Stomach (tissue), 9 donors: ENCODE data around the gene DPPA5. TPM values are rescaled to one million over a fixed set of nuclear protein-coding genes. Genes with fewer than 3 reads are reported as not detected.

Source experiments
- DNase-seq, 2 donors: peaks; one replicate each; pipeline versions ENCODE4 v3.0.0 to v3.0.0-alpha.2; 2013 to 2019
- H3K27ac ChIP-seq, 5 donors: fragments of 200-600 bp in 4 of 5; sonication (generic) in 4 of 5; one replicate each; pipeline ENCODE4 v1.5.1; 2013 to 2019; ENCODE audit warnings: mild to moderate bottlenecking in 1 of 5, moderate library complexity in 1 of 5
- H3K27me3 ChIP-seq, 3 donors: fragments of 200-600 bp; sonication (generic); one replicate each; pipeline ENCODE4 v1.5.1; 2017 to 2019; ENCODE audit warnings: mixed run types in 1 of 3
- H3K36me3 ChIP-seq, 4 donors: fragments of 200-600 bp; sonication (generic); 1 replicate in 3 of 4; 2 replicates in 1 of 4; pipeline ENCODE4 v1.5.1; 2016 to 2019
- H3K4me1 ChIP-seq, 4 donors: fragments of 200-600 bp; sonication (generic); one replicate each; pipeline ENCODE4 v1.5.1; 2016 to 2019
- H3K4me3 ChIP-seq, 4 donors: fragments of 200-600 bp; sonication (generic) in 3 of 4; one replicate each; pipeline ENCODE4 v1.5.1; 2016 to 2019; ENCODE audit warnings: mild to moderate bottlenecking in 1 of 4
- H3K9me3 ChIP-seq, 4 donors: fragments of 200-600 bp; sonication (generic); one replicate each; pipeline ENCODE4 v1.5.1; 2016 to 2019
- EP300 ChIP-seq: sonication (generic); formaldehyde crosslinking; IDR thresholded peaks from one replicate; pipeline ENCODE4 v1.6.1; 2017; ENCODE audit warnings: antibody characterized with exemption
- POLR2A ChIP-seq, 4 donors: fragments of 450-650 bp; IDR thresholded peaks; one replicate each; pipeline ENCODE4 v1.6.1; 2016; ENCODE audit warnings: antibody characterized with exemption in 4 of 4, control low read depth in 2 of 4, mild to moderate bottlenecking in 1 of 4, moderate library complexity in 1 of 4
- POLR2AphosphoS5 ChIP-seq, 3 donors: sonication (generic); formaldehyde crosslinking; IDR thresholded peaks; one replicate each; pipeline ENCODE4 v1.6.1; 2016; ENCODE audit warnings: antibody characterized with exemption in 3 of 3
- whole genome bisulfite sequencing, 5 donors: extraction: QIAGEN DNeasy Blood & Tissue Kit in 3 of 5; methylation state at CpG; one replicate each; pipeline versions ENCODE4 v1.1.5 to v1.1.7; 2013 to 2018; 5-methylcytosine and 5-hydroxymethylcytosine counted together
- intact Hi-C: fragments of 100-400 bp; cut with DNase I; formaldehyde crosslinking; loops from one replicate; pipeline ENCODE4 v1.15.1; 2023; ENCODE audit warnings: low total_unique reads
- polyA plus RNA-seq, 3 donors: library from polyadenylated mRNA; stranded (reverse); fragments of 200-250 nt; gene quantifications; one replicate each; pipeline ENCODE4 v1.2.3, GENCODE V29; 2013
- total RNA-seq, 5 donors: library from RNA; depleted of rRNA; stranded (reverse); fragments of >200 nt; gene quantifications; one replicate each; pipeline versions ENCODE4 v1.1.0 to v1.2.3, GENCODE V29; 2014 to 2016
- TF ChIP-seq, protein P1 (sequence below), 7 experiments: fragments of 450-650 bp in 4 of 7; fragments of 200-600 bp in 3 of 7; sonication (generic) in 3 of 7; IDR thresholded peaks; one replicate each; pipeline ENCODE4 v1.5.1; 2016 to 2019; ENCODE audit warnings: antibody characterized with exemption in 7 of 7, control low read depth in 2 of 7, mild to moderate bottlenecking in 1 of 7
- donor health status: healthy with polysubstance abuse.
- donor health status: Bipolar disorder and iron deficiency.
- donor health status: healthy.

DPPA5 gene
- total and polyA plus RNA-seq, 8 donors = not detected

GRCh38 chr6:73368675-73369074 is 14.6 kb upstream of the DPPA5 start:
- no peak for TF ChIP-seq POLR2A (IDR thresholded peaks at IDR 0.05)
- TF ChIP-seq EP300 = no peak
- no peak for TF ChIP-seq POLR2AphosphoS5 (IDR thresholded peaks at IDR 0.05)
- TF ChIP-seq, protein P1, sequence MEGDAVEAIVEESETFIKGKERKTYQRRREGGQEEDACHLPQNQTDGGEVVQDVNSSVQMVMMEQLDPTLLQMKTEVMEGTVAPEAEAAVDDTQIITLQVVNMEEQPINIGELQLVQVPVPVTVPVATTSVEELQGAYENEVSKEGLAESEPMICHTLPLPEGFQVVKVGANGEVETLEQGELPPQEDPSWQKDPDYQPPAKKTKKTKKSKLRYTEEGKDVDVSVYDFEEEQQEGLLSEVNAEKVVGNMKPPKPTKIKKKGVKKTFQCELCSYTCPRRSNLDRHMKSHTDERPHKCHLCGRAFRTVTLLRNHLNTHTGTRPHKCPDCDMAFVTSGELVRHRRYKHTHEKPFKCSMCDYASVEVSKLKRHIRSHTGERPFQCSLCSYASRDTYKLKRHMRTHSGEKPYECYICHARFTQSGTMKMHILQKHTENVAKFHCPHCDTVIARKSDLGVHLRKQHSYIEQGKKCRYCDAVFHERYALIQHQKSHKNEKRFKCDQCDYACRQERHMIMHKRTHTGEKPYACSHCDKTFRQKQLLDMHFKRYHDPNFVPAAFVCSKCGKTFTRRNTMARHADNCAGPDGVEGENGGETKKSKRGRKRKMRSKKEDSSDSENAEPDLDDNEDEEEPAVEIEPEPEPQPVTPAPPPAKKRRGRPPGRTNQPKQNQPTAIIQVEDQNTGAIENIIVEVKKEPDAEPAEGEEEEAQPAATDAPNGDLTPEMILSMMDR (IDR thresholded peaks at IDR 0.05) = no peak
- Histone ChIP-seq H3K36me3 (no peaks in the 10 kb centered on the region), H3K9me3 (peaks cover 10 to 21% (median 16%) of the 10 kb centered on the region in 4 donors), H3K27ac (no peak overlapping the region), H3K4me3 (no peak overlapping the region), H3K27me3 (no peaks in the 10 kb centered on the region), H3K4me1 (no peaks in the 10 kb centered on the region)
- no peak for DNase-seq
- 83 to 93% (median 86%) methylated on average over 4 of the region's 4 CpGs for WGBS, 5 donors
- intact Hi-C loops = no loop called here

- DNase-seq = no peak
- H3K4me1 ChIP-seq = no peaks in the 10 kb centered on the region
- H3K27ac ChIP-seq = no peak overlapping the region
- H3K27me3 ChIP-seq = no peaks in the 10 kb centered on the region
- no peak for TF ChIP-seq EP300
- TF ChIP-seq, protein P1 (IDR thresholded peaks at IDR 0.05) = no peak
- no peak for TF ChIP-seq POLR2AphosphoS5 (IDR thresholded peaks at IDR 0.05)
- TF ChIP-seq POLR2A (IDR thresholded peaks at IDR 0.05) = no peak
- H3K36me3 ChIP-seq = no peaks in the 10 kb centered on the region
- H3K9me3 ChIP-seq = peaks cover 10 to 21% (median 16%) of the 10 kb centered on the region in 4 donors
- 73 to 77% (median 74%) methylated on average over 16 of the region's 16 CpGs for WGBS, 5 donors
- H3K4me3 ChIP-seq = no peak overlapping the region
- intact Hi-C loops = no loop called here
Observed at GRCh38 chr6:73367761-73368355, 13.8 kb upstream of the DPPA5 start.

DNA sequence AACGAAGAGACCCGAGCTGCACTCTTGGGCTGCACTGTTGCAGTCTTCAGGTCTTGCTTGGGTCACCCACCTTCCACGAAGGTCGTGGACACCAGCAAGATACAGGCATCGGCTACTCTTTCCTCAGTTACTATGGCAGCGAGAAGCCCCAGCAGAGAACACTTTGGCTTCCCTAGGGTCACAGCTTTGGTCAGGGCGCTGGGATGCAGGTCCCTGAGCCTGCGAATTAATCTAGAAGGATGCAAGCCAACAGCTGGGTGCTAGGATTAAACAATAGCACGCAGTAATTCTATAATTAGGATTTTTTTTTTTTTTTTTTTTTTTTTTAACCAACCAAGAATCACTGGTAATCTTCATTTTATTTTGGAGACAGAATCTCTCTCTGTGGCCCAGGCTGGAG is 10.5 kb upstream of the DPPA5 start:
- DNase-seq = no peak
- H3K9me3 ChIP-seq = no peaks in the 10 kb centered on the region
- H3K27me3 ChIP-seq = no peaks in the 10 kb centered on the region
- 84 to 92% (median 91%) methylated on average over 9 of the region's 9 CpGs for WGBS, 5 donors
- no peak overlapping the region for H3K27ac ChIP-seq
- no peak overlapping the region for H3K4me3 ChIP-seq
- H3K36me3 ChIP-seq = no peaks in the 10 kb centered on the region
- intact Hi-C loops = no loop called here
- H3K4me1 ChIP-seq = no peaks in the 10 kb centered on the region
- TF ChIP-seq EP300 (no peak), POLR2AphosphoS5 (IDR thresholded peaks at IDR 0.05) (no peak), POLR2A (IDR thresholded peaks at IDR 0.05) (no peak)
- TF ChIP-seq, protein P1 (IDR thresholded peaks at IDR 0.05) = no peak

- 84 to 93% (median 91%) methylated on average over 14 of the region's 14 CpGs for WGBS, 5 donors
- Histone ChIP-seq H3K4me1 (no peaks in the 10 kb centered on the region), H3K9me3 (no peaks in the 10 kb centered on the region), H3K27me3 (no peaks in the 10 kb centered on the region), H3K27ac (no peak overlapping the region), H3K36me3 (no peaks in the 10 kb centered on the region), H3K4me3 (no peak overlapping the region)
- TF ChIP-seq, protein P1 (IDR thresholded peaks at IDR 0.05) = no peak
- TF ChIP-seq POLR2A (IDR thresholded peaks at IDR 0.05) (no peak), EP300 (no peak), POLR2AphosphoS5 (IDR thresholded peaks at IDR 0.05) (no peak)
- intact Hi-C loops = no loop called here
- DNase-seq = no peak
Observed at GRCh38 chr6:73364121-73364520, 10.0 kb upstream of the DPPA5 start.
